NCI-H2107 (cell line): ENCODE data around the gene ZNF436.
"Not testable (repeated sequence)": the region's sequence is repeated elsewhere in the genome, so short reads cannot be mapped to it uniquely, and the experiment has no call there.

Source experiments
- DNase-seq: peaks from one replicate; lab custom pipeline; 2025; lab: John Stamatoyannopoulos, UW

The ZNF436 gene

DNA sequence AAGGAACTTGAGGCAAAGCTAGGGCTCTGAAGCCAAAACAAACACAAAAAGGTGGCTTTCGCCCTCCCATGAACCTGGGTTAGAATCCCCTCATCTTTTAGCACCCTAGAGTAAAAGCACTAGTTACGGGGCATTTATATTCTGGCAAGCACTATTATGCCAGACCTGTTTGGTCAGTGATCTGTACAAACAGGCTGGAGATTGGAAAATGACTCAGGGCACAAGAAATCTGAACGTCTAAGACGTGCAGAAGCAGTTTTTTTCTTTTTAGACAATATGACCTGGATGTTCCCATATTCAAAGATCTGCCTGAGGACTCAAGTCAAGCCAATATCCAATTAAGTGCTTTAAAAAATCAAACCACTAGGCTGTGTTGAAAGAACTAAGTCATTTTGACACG is 3.0 kb downstream of the ZNF436 start:
- no peak for DNase-seq

DNA sequence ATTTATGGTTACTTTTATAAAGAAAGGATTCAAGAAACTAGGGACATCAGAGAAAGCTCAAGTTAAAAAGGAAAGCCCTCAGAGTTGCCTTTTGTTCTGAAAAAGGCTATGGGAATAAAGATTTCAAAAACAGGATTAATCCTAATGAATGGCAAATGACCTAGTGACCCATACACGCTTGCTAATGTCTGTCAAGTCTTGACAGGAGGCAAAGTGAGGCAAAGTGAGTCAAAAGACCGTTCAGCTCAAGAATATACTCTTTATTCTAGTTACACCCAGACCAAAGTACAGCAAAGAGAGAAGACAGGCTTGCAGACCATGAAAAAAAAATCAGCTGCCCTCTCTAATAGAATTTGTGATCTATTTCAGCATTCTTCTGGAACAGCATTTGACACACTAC is 3.5 kb downstream of the ZNF436 start:
- no peak for DNase-seq

DNA sequence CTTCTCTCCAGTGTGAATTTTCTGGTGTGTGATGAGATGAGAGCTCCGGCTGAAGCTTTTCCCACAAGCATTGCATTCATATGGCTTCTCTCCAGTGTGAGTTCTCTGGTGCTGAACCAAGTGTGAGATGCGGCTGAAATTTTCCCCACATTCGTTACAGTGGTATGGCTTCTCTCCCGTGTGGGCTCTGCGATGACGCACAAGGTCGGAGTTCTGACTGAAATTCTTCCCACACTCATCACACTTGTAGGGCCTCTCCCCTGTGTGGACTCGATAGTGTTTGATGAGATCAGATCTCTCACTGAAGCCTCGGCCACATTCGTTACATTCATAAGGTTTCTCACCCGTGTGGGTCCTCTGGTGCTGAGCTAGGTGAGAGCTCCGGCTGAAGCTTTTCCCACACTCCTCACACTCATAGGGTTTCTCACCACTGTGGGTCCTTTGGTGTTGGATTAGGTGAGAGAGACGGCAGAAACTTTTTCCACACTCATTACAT is 7.4 kb downstream of the ZNF436 start:
- no peak for DNase-seq

DNA sequence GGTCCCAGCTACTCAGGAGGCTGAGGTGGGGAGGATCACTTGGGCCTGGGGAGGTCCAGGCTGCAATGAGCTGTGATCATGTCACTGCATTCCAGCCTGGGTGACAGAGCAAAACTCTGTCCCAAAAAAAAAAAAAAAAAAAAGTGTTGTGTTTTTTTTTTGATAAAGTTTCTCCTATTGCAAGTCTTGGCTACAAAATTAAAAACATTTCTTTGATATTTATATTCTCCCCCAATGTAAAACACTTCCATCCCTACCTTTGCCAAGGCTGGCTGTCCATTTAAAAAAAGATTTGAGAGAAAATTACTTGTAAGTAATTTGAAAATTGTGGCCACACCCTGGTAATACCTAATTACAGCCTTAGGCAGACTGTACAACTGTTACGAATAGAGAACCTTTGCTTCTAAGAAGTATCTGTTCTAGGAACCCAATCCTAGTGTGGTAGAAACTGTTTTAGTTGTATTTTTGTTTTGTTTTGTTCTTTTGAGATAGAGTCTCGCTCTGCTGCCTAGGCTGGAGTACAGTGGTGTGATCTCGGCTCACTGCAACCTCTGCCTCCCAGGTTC is 11.2 kb downstream of the ZNF436 start:
- no peak for DNase-seq

DNA sequence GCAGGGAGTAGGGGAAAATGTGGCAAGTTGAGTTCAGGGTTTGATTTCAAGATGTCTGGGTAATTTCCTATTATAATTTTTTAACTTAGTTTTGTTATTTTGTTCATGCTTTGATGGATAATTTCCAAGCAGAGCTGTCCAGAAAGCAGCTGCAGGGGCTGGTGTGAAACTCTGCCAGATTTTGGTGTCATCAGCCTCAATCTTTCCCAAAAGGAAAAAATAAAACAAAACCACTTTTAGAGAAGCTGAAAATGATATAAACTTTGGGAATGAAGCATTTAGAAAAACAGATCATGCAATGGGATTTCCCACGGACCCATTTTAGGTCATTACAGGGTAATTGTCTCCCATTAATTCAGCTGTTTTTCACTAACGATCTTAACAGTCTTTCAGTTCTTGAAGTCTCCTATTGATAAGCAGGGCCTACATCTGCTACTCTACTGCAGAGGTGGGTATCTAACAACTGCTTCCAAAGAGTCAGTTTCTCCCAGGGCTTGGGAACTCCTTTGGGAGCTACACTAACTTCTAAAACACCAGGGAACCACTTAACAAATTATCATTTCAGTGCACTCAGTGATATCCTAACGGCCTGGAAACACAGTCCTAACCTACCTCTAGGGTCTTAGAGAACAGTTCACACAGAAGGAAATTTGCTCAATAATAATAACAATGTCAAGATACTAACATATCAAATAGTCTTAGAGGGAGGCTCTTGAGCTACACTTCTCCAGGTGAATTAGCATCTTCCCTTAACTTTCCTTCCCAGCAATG is 12.3 kb downstream of the ZNF436 start:
- no peak for DNase-seq

DNA sequence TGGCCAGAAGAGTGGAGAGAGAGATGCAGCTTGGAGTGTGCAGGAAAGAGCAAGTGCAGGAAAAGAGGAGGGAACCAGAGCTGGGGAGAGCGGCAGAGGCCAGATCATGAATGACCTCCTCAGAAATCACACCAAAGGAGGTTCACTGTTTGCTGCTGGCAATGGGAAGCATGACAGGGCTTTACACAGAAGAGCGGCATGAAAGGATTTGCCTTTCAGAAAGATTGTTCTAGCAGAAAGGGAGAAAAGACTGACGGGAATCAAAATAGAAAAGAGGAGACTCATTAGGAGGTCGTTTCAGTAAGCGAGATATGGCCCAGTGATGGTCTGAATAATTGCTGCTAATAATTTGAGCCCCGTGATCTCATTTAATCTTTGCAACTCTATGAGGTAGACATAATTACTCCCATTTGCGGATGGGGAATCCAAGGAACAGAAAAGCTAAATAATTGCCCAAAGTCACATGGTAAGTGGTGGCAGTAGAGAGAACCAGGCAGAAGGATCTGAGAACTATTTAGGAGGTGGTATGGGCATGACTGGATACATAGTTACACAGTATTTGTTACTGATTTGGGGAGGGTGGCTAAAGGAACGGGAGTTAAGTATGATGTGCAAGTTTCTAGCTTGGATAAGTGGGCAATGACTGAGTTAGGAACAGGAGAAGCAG is 13.0 kb downstream of the ZNF436 start:
- DNase-seq = no peak

DNA sequence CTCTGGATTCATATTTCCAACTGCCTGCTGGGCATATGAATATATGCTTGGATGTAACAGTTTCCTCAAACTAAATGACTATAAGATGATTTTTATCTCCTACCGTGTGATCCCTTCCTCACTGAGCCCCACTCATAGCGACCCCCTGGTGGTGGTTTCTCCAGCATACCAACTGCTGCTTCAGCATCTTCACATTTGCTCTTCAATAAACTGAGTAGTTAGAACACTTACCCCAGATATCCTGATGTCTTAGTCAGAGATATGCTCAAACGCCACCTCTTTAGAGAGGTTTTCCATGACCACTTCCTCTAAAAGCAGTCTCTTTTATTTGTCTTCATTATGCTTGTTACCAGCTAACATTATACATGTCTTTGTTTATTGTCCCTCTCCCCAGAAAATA is 15.4 kb downstream of the ZNF436 start:
- no peak for DNase-seq

DNA sequence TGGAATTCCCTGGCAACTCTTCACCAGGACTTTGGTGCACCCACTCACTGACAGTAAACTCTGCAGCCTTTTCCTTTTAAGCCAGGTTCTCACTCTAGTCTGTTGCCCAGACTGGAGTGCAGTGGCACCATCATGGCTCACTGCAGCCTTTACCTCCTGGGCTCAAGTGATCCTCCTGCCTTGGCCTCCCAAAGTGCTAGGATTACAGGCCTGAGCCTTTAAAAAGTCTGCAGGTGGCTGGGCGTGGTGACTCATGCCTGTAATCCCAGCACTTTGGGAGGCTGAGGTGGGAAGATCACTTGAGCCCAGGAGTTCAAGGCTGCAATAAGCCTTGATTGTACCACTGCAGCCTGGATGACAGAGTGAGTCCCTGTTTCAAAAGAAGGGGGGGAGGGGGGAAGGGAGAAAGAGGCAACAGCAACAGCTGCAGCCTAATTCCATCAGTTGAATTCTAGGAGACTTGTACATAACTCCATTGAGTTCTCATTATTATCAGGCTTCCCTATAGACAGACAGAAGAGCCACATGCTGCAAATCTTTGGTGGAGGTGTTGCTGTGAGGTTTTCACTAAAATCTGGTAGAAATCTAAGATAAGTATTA is 17.4 kb downstream of the ZNF436 start:
- DNase-seq = no peak

DNA sequence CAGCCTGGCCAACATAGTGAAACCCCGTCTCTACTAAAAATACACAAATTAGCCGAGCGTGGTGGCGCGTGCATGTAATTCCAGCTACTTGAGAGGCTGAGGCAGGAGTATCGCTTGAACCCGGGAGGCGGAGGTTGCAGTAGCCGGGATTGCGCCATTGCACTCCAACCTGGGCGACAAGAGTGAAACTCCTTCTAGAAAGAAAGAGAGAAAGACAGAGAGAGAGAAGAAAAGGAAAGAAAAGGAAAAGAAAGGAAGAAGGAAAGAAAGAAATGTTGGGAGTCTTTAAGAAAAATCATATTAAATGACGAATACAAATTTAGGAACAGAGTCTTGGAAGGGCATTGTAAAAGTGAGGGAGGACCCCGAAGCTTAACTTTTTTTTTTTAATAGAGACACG is 23.7 kb downstream of the ZNF436 start:
- DNase-seq = no peak

DNA sequence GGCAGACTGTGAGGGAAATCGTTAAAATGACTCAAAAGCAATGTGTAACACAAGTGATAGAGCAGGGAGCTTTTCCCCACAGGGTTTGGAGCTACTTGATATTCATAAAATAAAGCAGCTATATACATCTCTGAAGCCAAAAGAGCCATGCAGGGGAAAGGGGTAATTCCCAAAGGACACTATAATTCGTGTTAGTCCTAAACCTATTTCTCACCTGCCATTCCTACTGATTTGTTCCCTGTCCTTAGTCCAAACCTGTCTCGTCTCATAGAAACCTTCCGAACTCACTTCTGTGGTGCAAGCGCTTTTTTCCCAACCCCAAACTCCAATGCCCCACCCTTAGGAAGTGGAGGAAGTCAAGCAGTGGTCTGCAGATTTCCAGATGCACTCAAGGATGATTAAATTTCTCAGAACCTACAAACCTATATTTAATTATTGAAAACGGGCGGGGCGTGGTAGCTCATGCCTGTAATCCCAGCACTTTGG is 24.6 kb downstream of the ZNF436 start:
- DNase-seq = no peak

DNA sequence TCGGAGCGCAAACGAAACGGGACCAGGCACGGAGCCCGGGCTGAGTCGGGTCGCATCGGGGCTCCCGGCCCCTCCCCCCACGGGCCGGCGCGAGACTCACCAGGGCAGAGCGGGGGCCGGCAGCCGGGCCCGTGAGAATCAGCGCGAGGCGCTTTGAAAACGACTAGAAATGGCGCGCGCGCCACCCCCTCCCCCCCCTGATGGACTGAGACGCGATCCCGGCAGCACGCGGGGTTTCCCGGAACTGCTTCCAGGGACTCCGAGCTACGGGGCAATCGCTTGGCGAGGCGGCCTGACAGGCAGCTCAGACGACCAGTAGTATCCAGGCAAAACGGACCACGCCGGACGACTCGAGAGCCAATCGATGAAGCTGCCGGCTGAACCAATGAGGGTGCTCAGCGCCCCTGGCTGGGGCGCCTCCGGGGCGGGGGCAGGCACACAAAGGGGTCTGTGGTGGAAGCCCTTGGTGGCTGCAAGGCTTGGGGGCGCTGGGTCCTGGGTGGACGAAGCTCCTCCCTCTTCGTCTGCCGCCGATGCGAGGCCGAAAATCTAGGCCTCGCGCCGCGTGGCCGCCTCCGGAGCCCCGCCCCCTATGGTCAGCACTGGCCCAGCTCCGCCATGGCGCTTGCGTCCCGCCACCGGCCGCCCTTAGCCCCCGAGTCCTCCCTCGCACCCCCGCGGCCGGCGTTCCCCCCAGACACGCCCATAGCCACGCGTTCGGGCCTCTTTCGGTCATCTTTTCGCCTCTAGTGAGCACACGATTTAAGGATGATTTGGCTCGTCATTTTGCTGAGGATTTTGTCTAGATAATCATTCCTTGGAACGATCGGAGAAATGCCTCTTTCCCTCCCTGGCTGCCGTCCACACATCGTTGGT is 25.3 kb downstream of the ZNF436 start, which contains the start of gene HNRNPR:
Gene HNRNPR, minus strand, starts transcription at position 174 of the 876 bp plus-strand sequence. CDS start 3,276 bp downstream, outside the sequence.
- DNase-seq = peak; percentile 99

DNA sequence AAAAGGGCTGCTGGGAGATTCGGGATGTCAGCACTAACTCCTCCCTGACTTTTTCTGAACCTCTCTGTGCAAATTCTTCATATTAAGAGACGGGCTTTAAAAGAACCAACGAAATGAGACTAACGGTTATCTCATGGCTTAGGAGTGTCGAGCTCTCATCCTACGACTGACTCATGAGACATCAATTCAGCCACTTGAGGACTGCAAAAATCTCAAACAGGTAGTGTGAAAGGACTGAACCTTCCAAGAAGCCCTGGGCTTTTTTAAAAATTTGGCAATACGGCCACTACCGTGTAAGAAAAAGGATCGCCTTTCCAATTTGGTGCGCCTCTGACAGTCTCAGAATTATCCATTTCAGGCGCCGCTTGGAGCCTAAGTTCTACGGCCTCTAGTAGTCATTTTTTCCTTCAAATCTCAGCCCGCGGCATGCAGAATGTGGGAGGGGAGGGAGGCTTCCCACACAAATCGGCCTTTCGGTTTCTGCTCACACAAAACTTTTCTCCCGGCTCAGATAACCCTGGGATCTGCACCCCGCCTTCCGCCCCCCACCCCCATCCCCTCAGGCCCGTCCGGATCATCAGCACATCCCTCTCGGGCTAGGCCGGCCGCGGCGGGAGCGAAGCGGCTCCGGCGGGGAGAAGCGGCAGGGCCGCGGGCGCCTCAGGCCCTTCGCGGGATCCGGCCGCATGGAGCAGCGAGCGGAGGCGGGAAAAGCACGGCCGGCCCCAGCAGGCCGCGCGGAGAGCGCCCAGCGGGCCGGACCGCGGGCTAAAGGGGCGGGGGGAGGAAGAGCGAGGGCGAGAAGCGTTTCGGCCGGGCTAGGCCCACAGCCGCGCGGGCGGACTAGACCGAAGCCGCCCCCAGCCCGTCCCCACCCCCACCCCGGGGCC is 26.2 kb downstream of the ZNF436 start:
- DNase-seq = no peak

DNA sequence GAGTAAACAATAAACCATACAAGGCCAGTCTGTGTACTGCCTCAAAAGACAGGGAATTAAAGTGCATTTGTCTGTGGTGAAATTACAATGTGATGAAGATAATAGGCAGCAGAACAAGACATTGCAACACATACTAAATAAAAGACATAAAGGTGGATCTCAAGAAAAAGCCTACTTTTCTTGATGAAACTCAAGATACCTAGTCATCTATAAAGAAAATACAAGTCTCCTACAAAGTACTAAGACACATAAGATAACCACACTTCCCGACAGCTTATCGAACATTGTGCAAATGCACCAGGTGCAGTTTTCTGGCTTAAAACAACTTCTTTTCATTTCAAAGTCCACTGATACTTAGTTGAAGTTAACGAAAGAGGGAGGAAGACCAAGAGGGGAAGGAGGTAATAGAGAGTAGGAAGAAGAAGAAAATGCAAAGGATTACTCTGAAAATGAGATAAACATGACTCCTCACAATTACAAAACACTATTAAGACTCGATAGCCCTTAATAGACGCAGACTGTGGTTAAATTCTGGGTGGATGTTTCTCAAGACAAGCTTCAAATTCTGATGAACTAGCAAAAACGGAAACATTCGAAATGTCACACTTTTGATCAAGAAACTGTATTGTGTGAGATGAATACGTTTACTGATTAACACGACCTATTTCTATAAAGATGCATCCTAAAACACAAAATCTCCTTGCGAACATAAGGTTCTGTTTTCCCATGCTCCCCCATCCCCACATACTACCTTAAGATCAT is 27.5 kb downstream of the ZNF436 start:
- no peak for DNase-seq

DNA sequence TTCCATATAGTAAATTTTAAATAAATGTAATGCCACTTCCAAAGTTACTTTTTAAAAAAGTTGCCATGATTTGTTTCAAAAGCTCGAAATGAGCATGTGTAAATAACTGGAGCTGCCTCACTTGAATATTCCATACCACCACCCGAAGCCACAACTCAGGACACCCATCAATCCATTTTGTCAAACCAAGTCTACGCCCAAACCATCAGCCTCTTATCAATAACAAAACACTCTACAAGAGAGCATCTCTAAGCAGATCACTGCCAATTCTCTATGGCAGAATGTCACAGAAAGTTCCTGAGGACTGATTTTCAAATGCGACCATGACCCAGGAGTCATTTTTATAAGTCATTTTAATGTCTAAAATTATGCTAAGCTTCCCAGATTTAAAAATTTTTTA is 30.0 kb downstream of the ZNF436 start:
- no peak for DNase-seq

DNA sequence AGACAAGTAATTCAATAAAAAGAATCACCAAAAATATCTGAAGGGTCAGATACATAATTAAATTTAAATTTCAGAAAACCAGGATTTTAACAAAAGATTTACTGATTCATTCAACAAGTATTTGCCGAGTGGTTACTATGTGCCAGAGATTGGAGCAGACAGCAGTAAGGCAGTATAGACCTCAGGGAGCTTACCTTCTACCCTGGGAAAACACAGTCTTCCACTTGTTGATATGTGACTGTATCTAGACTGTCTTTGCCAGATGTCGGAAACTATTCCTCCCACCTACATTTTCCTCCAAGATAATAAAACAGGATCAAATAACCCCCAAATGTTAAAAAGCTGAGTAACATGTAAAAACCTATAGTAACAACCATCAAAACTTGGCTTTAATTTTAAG is 31.8 kb downstream of the ZNF436 start:
- no peak for DNase-seq

DNA sequence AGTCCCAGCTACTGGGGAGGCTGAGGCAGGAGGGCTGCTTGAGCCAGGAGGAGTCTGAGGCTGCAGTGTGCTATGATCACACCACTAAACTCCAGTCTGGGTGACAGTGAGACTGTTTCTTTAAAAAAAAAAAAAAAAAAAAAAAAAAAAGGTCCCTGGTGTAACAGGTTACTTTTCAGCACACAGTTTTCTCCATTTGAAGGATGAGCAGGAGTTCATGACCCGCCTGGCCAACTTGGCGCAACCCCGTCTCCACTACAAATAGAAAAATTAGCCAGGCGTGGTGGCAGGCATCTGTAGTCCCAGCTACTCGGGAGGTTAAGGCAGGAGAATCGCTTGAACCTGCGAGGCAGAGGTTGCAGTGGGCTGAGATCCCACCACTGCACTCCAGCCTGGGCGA is 37.9 kb downstream of the ZNF436 start:
- DNase-seq = no peak

DNA sequence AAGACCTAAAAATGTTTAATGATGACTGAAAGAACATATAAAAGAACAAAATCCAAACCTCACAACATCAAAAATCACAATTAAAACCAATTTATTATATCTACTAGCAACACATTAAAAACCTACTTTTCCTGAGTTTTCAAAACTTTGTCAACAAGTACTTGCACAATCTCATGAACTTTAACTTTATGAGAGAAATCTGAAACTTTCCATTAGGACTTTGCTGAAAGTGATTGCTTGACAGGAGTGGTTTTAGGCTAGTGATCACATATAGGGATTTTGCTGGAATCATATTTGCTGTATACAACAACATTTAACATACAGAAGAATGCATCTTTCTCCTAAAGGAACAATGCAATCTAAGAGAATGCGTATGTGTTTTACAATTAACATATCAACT is 38.8 kb downstream of the ZNF436 start:
- no peak for DNase-seq

DNA sequence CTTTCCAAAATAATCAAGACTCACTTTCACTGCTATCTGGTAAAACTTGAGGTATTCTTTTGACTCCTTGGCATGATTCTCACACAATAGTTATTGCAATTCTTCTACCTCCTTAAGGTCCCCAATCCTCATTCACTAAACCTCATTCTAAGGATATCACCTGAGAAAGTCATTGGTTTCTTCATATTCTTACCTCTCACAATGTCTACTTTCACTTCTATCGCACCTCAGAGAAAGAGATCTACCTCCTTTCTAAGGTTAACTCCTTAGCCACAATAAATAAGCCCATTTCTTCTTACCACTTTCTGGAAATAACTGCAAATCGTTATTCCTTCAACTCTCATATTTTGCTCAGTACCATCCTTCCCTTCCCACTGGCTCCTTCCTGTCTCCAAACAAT is 44.2 kb downstream of the ZNF436 start:
- no peak for DNase-seq

DNA sequence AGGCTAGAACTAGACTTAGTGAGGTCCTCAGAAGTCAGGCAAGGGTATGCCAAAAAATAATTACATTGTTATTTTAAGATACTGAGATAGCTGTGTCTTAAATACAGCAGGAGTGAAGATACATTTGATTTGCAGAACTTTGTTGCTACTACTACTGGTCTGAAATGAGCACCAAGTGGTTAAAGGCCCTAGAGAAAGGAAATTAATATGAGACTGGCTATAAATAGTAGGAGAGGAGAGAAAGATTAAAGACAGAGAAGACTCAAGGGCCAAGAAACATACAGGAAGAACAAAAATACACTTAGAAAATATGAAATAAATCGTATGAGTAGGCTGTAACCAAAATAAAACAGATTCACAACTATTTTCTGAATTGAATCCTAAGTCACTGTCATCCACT is 46.9 kb downstream of the ZNF436 start:
- DNase-seq = no peak

DNA sequence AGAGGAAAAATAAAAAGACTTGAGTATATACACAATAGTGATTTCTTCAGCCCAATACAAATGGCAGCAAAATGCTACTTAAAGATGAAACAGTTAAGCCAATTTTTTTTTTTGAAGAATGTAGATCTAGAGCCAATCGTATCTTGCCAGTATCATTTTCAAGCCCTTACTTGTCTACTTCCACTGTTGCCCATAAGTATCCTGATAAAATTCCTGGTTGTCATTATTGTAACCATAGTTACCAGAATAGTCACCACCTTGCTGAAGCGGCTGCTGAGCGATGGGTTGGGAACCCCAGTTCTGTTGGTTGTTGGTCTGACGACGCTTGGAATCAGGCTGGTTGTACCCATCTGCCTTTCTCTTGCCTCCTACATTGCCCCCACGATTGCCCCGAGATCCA is 59.4 kb downstream of the ZNF436 start:
- DNase-seq = not testable (repeated sequence)
